GM21390 (cell line): ENCODE measurements around the gene EXOC4.

Experiments
- ATAC-seq: cut with Tn5 transposase; IDR thresholded peaks from one replicate; pipeline ENCODE4 v1.9.1; 2021; ENCODE audit not compliant: unreplicated experiment

The EXOC4 gene

DNA sequence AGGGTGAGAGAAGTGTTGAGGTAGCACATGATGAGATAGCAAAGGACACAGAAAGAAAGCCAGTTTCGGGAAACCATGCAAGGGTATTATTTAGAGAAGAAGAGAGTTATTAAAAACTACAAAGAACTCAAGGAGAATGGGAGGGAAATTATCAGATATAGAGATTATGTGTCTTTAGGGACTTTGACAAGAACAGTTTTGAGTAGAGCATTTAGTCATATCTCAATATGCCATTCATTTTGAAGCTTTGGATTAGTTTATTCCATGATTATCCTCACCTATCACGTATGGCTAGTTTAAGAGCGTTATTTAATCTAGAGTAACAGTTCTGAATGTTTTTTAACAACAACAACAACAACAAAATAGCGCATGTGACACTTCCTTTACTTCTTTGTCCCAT is 409.4 kb downstream of the EXOC4 start:
- no peak for ATAC-seq

DNA sequence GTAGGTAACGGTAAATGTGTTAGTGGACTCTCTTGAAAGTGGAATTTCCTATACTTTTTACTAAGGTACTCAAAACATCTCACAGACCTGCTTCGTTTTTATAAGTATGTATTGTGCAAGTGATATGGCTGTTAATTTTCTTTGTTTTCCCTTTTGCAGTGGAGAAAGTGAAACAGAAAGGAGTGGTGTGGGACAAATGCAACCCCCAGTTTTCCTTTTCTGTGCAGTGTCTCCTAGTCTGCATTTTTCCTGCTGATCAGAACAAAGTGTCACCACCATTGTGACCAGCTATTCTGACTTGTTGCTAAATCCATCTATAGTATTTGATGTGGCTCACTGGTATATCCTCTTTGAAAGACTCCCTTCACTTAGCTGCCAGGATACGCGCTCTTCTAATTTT is 410.0 kb downstream of the EXOC4 start:
- ATAC-seq, result no peak

DNA sequence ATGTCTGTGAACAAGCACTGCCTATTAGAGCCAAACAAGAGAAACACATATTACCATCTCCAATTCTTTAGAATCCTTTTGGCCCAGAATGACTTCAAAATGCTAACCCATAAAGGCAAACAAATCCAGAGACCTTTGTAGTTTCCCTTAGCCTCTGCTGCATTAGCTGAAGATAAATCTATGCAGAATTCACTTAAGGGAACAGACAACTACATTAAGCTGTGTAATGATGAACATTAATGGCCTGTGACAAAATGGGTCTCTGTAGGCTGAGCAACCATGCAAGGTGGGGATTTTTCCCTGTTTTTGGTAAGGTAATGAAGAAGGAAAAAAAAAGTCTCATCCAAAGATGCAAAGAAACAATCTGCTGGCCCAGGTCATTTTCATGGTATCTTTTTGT is 411.6 kb downstream of the EXOC4 start:
- ATAC-seq, result no peak

DNA sequence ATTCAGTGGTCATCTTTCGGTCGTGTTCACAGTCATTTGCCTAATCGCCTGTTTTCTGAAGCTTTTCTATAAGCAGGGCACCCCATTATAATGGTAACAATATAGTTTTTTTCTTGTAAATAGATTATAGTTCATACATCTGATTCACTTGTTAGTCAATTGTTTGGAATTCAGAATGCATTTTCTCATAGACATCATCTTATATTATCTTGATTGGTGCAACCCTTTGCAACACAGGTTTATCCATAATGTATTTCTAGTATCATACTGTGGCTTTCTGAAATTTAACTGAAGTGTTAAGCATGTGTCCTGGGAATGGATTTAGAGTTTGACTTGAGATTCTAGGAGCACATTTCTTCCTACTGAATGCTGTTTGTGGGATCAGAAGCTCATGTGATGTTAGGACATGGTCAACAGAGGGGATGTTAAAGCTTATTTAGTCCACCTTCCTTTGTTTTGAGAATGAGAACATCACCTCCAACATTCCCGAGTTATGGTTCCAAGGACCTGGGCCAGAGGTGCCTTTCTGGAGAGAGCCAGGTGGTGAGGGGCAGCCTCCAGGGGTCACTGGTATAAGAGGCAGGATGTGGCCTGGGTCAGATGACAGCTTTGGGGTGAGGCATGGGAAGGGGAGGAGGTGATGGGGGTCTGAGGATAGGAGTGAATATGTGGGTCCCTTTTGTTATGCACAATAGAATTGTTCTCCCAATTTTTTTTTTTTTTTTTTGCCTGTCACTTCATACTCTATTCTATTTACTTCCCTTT is 415.6 kb downstream of the EXOC4 start:
- ATAC-seq, result no peak

- no peak for ATAC-seq
These were observed 416.2 kb downstream of the EXOC4 start for GRCh38 chr7:133669061-133669455.

- no peak for ATAC-seq
These were observed 417.4 kb downstream of the EXOC4 start for GRCh38 chr7:133670250-133670649.

GRCh38 chr7:133672866-133673265 is 420.0 kb downstream of the EXOC4 start:
- ATAC-seq, result no peak

DNA sequence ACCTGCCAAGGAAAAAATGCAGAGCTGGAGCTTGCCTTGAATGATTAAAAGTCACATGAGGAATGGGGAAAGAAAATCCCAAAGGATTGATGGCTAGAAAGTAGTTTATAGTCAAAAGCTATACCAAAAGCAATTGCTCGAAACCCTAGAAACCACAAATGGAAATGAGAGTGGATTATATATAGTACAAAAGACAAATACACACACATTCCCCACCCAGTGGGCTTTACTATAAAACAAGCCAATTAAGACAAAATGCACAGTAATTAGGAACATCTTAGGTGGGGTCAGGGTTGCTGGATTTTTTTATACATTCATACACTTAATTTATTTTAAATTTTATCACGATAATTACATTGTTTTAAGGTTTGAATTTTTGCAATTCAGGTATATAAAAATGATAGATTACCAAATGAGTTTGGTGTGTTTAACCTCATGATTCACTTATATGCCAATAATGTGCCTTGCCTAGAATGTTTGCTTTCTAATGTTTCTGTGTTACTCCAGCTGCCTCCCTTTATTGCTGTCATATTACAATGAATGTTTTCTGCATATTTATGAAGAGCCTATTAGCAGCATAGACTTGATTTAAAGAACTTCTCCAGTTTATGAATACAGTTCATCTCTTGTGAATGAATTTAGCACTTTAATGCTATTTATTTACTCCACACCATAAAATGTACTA is 421.3 kb downstream of the EXOC4 start:
- no peak for ATAC-seq

DNA sequence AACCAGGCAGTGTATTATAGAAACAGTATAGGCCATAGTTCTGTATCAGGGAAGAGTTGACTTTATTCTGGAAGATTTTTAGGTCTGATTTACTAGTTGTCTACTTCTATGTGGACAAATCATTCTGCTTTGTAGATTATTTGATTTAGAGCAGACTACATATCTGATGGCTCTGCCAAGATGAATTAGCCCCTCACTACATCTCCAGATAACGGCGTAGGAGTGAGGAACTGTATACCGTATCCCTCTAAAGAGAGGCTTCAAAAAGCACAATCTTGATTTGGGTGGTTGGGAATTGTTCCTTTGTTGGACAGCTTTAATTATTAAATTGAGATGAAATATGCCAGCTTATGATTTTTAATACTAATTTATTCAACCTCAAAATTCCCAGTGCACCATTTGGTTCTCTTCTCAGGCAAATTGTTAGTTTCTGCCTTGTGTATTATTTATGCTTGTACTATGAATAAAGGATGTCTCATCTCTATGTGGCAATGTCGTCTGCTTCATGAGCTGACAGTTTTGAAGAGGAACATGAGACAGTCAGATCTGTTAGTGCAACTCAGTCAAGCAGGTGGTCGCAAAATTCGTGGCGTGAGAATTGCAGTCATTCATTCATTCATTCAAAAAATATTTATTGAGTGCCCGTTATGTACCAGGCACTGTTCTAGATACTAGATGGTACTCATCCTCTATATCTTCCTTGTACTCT is 422.8 kb downstream of the EXOC4 start:
- no peak for ATAC-seq

DNA sequence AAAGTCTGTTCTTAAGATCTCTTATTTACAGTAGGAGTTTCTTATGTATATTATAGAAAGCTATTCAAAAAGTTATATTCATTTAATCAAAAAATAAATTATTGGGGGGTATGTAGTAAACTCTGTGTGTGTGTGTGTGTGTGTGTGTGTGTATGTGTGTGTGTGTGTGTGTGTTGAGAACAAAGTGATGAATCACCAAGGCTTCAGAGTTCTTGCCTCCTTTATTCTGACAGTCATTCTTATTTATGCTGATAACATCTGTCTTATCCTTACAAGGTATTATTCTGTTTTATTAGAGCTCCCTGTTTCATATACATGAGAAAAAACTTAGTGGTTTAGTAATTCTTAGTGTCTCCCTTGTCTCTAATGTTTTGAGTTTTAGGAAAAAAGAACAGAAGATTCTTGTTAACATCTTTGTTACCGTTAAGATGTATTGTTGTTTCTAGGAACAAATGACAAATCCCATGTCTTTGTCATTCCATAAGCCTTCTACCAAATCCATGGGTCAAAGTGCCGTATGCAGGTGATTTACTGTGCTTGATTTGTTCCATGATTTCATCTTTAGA is 424.0 kb downstream of the EXOC4 start:
- ATAC-seq, result no peak

- ATAC-seq, result no peak
These were observed 425.4 kb downstream of the EXOC4 start for GRCh38 chr7:133678137-133678814.

GRCh38 chr7:133679977-133680376 is 427.1 kb downstream of the EXOC4 start:
- no peak for ATAC-seq

GRCh38 chr7:133681529-133681928 is 428.7 kb downstream of the EXOC4 start:
- no peak for ATAC-seq

- ATAC-seq, result no peak
These were observed 429.7 kb downstream of the EXOC4 start for GRCh38 chr7:133682364-133683181.

DNA sequence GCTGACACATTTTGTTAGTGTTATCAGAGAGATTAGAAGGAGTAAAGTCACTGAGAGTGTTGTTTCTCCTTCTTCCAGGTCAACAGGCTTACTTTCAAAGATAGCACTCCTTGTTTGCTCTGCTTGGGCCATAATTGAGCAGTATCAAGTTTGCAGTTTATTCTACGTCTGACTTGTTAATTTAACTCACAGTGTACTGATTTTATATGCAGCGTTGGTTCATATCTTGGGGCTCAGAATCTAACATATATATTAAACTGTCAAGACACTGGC is 430.2 kb downstream of the EXOC4 start:
- no peak for ATAC-seq

DNA sequence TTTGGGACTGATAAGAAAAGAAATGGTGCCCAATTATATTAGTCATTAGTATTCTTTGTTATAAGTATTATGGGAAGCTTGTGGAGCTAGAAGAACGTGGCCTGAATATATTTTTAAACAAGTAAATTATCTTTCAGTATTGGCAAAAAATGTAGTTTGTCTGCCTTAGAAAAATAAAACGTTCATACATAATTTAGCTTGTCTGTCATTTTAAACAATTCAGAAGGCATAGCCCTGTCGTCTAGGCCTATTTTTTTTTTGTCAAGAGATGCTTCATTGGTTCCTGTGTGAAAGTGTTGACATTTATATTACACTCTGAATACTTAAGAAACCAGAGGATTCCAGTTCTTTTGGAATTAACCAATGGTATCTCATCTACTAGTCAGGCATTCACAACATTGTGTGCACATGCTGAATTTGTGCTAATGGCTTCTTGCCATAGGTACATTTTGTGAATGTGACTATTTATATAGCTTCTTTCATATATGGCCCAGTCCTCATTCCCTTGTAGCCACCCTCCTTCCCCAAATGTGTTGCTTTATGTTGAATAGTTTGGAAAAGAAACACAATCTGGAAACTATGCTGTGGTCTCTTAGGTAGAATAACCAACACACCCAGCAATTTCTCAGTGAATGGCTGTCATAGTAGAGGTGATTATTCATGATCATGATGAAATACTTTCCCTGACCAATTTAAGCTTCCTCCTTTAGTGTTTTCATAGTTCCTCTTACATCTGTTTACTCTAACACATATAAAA is 435.8 kb downstream of the EXOC4 start:
- no peak for ATAC-seq

GRCh38 chr7:133690740-133691139 is 437.9 kb downstream of the EXOC4 start:
- ATAC-seq, result no peak

- no peak for ATAC-seq
These were observed 439.1 kb downstream of the EXOC4 start for GRCh38 chr7:133691727-133692610.

GRCh38 chr7:133693281-133693680 is 440.4 kb downstream of the EXOC4 start:
- no peak for ATAC-seq
